Fibroblast of skin of abdomen (primary cell): ENCODE measurements around the gene TMEM86B. TPM values are rescaled to one million over a fixed set of nuclear protein-coding genes. Genes with fewer than 3 reads are reported as not detected.

ENCODE experiments used
- DNase-seq: peaks from one replicate; pipeline ENCODE4 v3.0.0-alpha.2; 2013
- polyA plus RNA-seq, 2 experiments: library from polyadenylated mRNA; unstranded; fragments of 120-200 nt; gene quantifications; one replicate each; pipeline ENCODE4 v1.2.1, GENCODE V29; 2013; ENCODE audit not compliant: insufficient read length in 2 of 2

Gene TMEM86B, protein sequence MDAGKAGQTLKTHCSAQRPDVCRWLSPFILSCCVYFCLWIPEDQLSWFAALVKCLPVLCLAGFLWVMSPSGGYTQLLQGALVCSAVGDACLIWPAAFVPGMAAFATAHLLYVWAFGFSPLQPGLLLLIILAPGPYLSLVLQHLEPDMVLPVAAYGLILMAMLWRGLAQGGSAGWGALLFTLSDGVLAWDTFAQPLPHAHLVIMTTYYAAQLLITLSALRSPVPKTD
- 2.2 TPM for polyA plus RNA-seq (2013, experiment 1 of 2; ENCODE audit: insufficient read length)
- polyA plus RNA-seq (2013, experiment 2 of 2; ENCODE audit: insufficient read length): 2.8 TPM

DNA sequence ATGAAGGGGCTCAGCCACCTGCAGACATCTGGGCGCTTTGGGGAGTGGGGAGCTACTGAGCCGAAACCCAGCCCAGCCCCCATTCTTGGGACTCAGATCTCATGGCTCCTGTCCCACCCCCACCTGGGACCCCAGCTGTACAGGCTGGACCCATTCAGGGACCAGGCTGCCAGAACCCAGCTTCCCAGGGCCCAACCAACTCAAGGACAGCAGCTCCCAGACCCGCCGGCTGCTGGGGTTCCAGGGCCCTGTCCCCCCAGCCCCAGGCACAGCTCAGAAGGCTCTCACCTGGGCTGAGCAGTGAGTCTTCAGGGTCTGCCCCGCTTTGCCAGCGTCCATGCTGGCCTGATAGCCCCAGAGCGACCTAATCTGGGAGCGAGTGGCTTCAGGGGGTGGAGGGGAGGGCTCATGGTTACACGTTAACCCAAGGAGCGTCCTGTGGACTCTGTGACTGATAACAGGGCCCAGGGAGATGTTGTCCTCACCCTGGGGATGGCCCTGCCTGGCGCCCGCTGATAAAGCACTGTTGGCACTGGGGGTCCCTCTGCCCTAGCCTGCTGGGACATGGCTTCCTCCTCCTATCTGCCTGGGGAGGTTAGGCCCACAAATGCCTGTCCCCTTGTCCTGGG, at the start of gene TMEM86B:
TSS of gene TMEM86B (minus strand) at position 361 of the 629 bp plus-strand sequence. CDS start at position 339, 22 bp downstream.
- DNase-seq: no peak

DNA sequence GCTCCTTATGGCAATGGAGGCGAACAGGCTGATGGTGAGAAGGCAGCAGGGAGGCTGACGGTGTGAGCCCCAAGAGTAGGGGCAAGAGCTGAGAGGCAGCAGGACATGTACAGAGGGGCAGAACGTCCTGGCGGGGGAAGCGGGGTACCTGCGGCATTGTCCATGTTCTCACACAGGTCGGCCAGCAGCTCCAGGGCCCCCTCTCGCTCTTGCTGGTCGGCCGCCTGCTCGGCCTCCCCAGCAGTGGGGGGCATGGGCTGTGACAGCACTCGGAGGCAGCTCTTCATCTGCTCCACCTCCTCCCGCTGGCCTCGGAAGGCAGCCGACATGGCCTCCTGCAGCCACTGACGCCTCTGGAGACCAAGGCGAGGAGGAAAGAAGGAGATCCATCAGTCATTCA, 48.9 kb upstream of the TMEM86B start:
- DNase-seq: no peak

DNA sequence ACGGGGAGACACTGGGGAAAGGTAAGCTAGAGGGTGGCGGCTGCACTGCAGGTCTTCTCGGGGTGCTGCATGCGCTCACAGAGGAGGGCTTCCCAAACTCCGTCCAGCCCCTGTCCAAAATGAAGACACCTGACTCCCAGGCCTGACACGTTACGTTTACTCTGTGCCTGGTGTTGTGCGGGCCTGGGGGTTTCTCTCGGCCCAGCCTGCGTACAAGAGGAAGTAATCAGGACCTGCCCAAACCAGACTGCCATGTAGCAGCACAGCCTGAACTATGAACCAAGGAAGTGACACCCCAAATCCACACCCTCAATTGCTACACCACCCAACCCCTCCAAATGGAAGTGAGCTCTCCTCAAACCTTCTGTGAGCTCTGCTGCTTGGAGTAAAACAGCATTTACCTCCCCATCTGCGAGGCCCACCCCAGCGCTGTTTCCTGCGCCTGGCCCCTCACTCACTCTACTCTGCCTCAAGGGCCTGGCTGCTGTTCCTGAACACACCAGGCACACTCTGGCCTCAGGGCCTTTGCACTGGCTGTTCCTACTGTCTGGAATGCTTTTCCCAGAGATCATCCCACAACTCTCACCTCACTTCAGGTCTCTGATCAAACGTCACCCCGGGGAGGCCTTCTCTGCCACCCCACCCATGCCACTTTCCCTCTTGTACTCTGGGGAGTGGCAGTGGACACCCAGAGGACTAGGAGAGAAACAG, 48.3 kb upstream of the TMEM86B start:
- DNase-seq: no peak

DNA sequence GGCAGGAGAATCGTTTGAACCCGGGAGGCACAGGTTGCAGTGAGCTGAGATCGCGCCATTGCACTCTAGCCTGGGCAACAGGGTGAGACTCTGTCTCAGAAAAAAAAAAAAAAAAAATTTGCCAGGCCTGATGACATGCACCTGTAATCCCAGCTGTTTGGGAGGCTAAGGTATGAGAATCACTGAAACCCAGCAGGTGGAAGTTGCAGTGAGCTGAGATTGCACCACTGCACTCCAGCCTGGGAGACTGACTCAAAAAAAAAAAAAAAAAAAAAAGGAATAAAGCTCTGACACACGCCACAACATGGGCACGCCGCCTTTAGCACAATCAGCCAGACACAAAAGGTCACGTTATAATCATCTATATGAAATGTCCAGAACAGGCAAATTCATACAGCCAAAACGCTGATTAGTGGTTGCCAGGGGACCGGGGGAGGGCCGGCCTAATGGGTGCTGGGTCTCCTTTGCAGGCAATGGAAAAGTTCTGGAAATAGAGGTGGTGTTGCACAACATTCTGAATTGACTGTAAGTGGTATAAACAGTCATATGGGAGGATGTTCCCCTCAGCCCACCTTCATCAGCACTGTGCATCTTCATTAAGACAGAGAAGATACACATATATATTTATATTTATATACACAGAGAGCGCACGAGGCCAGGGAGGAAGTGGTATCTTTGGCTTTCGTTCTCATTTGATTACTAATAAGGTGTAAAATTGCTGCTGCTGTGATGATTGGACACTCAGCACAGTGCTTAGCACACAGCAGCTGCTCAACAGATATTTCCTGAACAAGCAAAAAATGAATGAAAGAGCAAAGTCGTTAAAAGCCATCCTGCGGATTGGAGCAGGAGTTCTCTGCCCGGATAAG, 47.5 kb upstream of the TMEM86B start:
- DNase-seq: no peak

DNA sequence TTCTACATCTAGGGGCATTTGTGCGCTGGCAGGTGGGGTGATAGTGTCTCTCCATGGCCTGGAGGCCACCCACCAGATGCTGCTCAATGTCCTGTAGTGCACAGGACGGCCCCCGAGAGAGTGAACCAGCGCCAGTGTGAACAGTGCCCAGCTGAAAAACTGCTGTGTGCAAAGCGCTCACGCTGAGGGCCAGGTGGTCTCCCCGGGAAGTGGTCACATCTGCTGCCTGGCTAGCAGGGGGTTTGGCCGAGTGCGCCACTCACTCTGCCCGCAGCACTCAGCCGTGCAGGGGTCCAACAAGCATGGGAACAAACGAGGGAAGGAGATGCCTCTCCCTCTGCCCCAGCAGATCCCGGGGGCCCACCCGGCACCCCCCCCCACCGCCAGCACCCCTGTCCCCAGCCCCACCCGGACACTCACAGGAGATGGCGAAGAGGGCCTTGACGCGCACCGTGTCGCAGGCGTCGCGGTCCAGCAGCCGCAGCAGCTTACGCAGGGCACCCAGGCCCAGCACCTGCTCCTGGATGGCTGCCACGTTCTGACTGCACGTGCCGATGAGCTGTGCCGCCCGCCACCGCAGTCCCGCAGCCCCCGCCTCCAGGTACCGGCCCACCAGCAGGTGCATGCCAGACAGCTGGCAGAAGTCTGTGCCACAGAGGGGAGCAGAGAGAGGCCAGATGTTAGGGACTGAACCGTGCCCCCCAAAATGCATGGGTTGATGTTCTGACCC, 45.6 kb upstream of the TMEM86B start:
- DNase-seq: no peak

DNA sequence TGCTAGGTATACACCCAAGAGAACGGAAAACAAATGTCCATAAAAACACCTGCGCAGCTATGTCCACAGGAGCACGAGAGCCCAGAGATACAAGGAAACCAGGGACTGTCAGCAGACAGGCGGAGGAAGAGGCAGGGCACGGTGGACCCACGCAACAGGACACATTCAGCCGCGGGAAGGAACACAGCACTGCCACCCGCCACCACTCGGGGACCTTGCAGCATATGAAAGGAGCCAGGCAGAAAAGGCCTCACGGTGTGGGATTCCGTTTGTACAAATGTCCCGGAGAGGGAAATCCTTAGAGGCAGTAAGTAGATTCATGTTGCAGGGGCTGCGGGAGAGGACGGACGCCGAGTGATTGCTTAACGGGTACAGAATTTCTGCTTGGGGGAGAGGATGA, 43.6 kb upstream of the TMEM86B start:
- no peak for DNase-seq

DNA sequence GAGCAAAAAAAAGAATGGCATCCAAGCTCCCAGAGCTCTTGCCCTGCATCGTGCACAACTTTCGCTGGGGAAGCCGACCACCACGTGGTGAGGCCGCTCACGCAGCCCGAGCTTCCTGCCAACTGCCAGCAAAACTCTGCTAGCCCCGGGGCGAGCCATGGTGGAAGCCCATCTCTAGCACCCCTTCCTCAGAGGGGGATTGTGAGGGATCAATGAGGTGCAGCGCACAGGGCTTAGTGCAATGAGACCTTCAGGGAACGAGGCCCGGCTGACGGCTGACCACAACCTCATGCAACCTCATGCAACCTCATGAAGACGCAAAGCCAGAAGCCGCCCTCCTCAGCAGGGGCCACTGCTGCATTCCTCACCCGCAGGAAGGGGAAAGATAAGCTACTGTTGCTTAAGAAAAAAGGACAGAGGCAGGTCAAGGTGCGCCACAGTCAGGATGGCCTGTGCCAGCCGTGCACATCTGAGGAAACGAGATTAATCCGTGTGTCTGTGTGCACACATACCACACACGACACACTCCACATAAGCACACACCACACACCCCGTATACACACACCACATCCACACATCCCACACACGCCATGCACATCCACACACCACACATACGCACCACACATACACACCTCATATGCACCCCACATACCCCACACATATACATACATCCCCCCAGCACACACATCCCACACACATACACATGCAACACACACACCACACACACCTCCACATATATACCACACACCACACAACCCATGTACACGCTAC, 41.8 kb upstream of the TMEM86B start:
- DNase-seq: no peak

DNA sequence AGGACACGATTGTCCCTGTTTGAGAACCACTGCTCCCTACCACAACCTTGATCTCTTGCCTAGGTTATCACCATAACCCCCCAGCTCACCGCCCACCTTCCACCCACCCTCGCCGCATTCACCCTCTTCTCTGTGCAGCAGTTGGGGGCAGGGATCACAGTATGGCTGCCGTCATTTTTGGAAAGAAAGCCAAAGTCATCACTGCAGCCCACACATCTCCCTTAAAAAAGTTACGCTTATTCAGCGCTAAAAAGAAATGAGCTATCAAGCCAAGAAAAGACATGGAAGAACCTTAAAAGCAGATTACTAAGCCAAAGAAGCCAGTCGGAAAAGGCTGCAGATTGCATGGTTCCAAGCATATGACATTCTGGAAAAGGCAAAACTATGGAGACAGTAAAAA, 40.7 kb upstream of the TMEM86B start:
- no peak for DNase-seq

DNA sequence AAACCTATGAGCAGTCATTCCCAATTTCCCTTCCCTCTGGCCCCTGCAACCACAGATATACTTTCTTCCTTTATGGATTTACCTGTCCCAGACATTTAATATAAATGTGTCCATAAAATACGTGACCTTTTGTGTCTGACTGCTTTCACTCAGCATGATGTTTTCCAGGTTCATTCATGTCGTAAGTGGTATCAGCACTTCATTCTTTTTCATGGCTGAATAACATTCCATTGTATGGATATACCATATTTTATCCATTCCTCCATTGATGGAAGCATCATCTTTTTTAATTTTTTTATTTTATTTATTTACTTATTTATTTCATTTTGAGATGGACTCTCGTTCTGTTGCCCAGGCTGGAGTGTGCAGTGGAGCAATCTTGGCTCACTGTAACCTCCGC, 38.3 kb upstream of the TMEM86B start:
- no peak for DNase-seq

DNA sequence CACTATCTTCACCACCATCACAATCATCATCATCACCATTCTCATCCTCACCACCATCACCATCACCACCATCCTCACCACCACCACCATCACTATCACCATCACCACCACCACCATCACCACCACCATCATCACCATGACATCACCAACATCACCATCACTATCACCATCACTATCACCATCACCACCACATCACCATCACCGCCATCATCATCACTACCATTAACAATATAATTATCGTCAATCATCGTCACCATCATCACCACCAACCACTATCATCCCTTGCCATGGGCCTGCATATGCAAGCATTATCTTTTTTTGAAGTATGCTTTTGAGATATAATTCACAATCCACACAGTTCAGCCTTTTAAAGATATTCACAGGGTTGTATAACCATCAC, 37.8 kb upstream of the TMEM86B start:
- no peak for DNase-seq

DNA sequence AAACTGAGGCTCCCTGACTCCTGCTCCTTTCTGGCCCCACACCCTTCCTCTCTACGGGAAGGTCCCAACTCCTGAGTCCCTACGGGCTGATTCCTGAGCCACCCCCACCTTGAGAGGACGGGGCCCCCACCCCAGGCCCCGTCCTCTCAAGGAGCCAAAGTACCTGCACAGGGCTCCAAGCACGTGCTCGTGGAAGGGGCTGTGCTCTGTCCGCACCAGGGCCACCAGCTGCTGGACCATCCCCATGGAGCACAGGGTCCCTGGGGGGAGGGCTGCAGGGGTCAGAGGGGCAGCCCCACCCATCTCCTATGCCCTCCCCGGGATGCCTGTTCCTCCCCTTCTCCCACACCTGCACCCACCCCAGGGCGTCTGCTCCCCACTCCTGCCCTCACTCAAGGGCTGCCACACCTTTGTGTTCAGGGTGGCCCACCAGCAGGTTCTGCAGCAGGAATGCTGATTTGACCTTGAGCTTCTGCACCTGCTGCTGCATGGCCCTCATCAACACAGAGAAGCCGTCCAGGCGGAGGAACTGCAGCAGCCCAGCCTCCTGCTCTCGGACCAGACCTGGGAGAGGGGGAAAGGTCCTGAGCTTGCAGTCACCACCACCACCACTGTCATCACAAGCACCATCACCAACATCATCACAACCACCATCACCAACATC, 37.3 kb upstream of the TMEM86B start:
- DNase-seq: no peak

DNA sequence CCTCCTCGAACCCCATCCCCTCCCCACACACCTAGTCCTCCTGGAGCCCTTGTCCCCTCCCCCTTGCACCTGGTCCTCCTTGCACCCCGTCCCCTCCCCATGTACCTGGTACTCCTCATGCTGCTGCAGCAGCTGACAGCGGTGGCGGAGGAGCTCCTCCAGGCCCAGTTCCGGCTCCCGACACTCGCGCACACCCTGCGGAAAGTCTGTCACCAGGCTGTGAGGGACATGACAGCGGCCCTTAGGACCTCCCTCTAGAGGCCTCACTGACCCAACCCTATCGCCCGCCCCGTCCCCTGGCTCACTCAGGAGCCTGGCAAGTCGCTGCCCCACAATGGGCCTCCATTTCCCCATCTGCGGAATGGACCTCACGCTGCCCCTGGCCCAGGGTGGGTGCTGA, 36.6 kb upstream of the TMEM86B start:
- no peak for DNase-seq

DNA sequence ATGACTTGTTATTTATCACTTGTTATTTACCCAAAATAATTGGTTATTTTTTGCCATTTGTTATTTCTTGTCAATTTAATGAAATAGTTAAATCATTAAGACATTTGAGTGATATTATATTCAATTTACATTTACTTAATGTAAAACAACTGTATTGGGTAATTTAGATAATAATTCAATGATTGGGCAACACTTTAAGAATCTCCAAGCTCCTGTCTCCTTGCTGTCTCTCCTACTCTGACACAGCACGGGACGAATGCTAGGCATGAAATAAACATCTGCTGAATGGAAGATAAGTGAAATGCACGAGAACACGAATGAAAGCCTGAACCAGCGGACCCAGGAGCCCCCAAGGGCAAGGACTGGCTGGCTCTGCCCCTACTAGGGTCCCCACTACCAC, 36.0 kb upstream of the TMEM86B start:
- no peak for DNase-seq

DNA sequence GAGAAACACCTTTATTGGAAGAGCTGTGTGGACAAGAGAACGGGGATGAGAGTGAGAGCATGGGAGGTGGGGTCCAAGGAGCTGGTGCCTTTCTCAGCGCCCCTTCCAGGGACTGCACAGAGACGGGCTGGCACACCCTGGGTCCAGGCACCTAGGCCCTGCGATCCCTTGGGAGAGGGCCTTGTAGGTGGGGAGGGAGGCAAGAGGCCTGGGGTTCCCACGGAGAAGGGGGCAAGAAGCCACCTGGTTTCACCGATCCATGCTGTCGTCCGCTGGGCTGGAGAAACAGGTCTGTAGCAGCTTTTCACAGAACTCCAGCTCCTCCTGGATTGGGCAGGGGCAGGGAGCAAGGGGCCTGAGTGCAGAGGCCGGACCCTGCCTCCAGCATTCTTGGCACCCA, 33.8 kb upstream of the TMEM86B start:
- no peak for DNase-seq

DNA sequence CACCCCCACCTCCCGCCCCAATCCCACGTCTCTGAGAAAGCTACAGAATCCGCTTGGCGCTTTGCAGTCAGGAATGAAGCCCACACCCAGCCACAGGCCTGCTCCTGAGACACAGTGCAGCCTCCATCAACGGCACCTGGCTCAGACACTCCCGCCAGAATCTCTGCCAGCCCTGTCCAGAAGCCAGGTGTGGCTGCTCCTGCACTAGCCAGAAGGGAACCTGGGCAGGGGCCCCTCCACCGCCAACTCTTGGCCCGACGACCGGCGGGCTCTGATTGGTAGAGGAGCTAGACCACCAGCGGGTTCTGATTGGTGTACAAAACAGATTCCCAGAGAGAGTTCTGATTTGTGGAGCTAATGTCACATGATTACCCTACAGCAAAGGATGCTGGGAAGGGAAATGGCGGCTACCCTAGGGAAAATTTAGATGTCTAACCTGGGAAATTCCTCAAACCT, 33.1 kb upstream of the TMEM86B start:
- DNase-seq: no peak

DNA sequence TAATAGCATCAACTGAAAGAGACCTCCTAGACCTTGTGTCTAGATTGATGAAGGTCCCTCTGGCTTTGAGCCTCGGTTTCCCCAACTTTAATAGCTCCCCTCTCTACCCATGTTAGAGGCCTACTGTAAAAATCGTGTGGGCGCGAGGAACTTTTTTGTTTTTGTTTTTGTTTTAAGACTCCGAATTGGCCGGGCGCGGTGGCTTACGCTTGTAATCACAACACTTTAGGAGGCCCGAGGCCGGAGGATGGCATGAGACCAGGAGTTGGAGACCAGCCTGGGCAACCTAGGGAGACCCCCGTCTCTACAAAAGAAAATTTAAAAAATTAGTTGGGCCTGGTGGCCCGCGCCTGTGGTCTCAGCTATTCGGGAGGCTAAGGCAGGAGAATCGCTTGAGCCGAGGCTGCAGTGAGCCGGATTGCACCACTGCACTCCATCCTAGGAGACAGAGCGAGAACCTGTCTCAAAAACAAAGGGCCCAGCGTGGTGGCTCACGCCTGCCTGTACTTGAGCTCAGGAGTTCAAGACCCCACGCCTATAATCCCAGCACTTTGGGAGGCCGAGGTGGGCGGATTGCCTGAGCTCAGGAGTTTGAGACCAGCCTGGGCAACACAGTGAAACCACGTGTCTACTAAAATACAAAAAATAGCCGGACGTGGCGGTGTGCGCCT, 31.1 kb upstream of the TMEM86B start:
- DNase-seq: no peak

DNA sequence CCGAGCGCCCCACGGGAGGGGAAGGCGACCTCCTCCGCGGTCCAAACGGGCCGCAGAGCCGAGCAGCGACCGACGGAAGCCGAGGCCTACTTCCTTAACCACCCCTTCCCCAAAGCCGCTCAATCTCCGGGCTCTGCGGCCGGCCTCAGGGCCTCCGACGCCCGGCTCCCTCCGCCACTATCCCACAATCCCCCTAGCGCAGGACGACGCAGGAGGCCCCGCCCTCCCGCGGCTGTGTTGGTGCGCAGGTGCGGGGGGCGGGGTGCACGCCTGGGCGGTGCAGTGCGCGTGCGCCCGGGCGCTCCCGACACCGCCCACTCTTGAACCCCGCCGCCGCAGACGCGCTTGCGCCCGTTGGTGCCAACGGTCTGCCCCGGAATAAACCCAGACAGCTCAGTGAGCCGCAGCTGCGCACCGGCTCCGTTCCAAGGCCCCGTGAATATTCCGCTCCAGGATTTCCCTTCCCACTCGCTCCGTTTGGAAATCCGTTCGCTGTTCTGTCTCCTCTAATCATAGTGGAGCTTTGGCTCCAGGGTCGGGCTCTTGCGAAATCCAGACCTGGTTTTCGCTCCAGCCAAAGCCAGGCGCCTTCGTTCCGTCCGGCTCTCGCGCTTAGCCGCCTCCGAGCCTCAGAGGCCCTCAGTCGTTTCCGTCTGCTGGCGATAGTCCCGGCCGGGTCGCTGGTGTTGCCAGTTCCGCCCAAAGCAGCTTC, 30.4 kb upstream of the TMEM86B start, which contains the start of gene PPP6R1:
TSS of gene PPP6R1 (minus strand) at position 190 of the 712 bp plus-strand sequence. CDS start 11,914 bp downstream, outside the sequence.
- peak; percentile 100 for DNase-seq

DNA sequence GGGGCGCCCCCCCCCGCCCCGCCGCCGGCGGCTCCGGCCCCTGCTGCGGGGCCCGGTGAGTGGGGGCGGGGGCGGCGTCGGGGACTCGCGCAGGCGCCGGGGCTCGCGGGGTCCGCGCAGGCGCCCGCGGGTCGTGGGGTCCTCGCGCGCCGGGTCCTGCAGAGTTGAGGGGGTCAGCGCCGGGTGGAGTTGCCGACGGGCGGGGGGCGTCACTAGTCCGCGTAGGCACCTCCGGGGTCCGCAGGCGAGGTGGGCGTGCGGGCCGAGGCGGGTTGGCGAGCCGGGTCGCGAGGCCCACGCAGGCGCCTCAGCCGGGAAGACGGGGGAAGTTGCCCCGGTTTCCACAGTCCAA, 29.9 kb upstream of the TMEM86B start:
- DNase-seq: no peak
